Measurements from ENCODE around the gene BTG2.

Gene BTG2

GRCh38 chr1:203318229-203318517 is 12.9 kb downstream of the BTG2 start:
- Histone ChIP-seq H3K36me3 (no peaks in the 10 kb centered on the region), H3K9me3 (no peaks in the 10 kb centered on the region), H3K27me3 (no peaks in the 10 kb centered on the region), H3K4me1 (peaks cover 0 to 52% (median 28%) of the 10 kb centered on the region in 4 donors), H3K4me3 (no peak overlapping the region), H3K27ac (peak overlapping the region in 1 of 2 donors; percentile 68)
- DNase-seq, result no peak
- TF ChIP-seq CTCF (IDR thresholded peaks at IDR 0.05), result no peak
- intact Hi-C loops (cut with DNase I; ENCODE audit: low total_unique reads), result no loop called here

GRCh38 chr1:203320591-203321272 is 15.4 kb downstream of the BTG2 start:
- Histone ChIP-seq H3K27me3 (no peaks in the 10 kb centered on the region), H3K9me3 (no peaks in the 10 kb centered on the region), H3K27ac (no peak overlapping the region), H3K4me3 (no peak overlapping the region), H3K4me1 (peaks cover 0 to 73% (median 38%) of the 10 kb centered on the region in 4 donors), H3K36me3 (no peaks in the 10 kb centered on the region)
- intact Hi-C loops (cut with DNase I; ENCODE audit: low total_unique reads), result no loop called here
- DNase-seq, result peak; percentile 60 to 78
- TF ChIP-seq CTCF (IDR thresholded peaks at IDR 0.05), result no peak

- Histone ChIP-seq H3K4me1 (peaks cover 0 to 69% (median 35%) of the 10 kb centered on the region in 4 donors), H3K4me3 (no peak overlapping the region), H3K9me3 (no peaks in the 10 kb centered on the region), H3K27me3 (no peaks in the 10 kb centered on the region), H3K27ac (peak overlapping the region; percentile 5 to 23), H3K36me3 (no peaks in the 10 kb centered on the region)
- intact Hi-C loops (cut with DNase I; ENCODE audit: low total_unique reads), result no loop called here
- TF ChIP-seq CTCF (IDR thresholded peaks at IDR 0.05), result no peak
- no peak for DNase-seq
Measured at GRCh38 chr1:203321273-203322052, 16.1 kb downstream of the BTG2 start.

- H3K27ac ChIP-seq, result peak overlapping the region; percentile 5 to 23
Measured at GRCh38 chr1:203322500-203323179, 17.3 kb downstream of the BTG2 start.

GRCh38 chr1:203323587-203323986 is 18.3 kb downstream of the BTG2 start:
- no peak for TF ChIP-seq CTCF (IDR thresholded peaks at IDR 0.05)
- H3K4me1 ChIP-seq, result peaks cover 0 to 73% (median 29%) of the 10 kb centered on the region in 4 donors
- no peaks in the 10 kb centered on the region for H3K27me3 ChIP-seq
- H3K4me3 ChIP-seq, result no peak overlapping the region
- peak overlapping the region in 1 of 2 donors; percentile 19 for H3K27ac ChIP-seq
- no peaks in the 10 kb centered on the region for H3K36me3 ChIP-seq
- DNase-seq, result peak in 1 of 2 donors; percentile 22
- intact Hi-C loops (cut with DNase I; ENCODE audit: low total_unique reads), result no loop called here
- H3K9me3 ChIP-seq, result no peaks in the 10 kb centered on the region

More at GRCh38 chr1:203322500-203323179, 17.3 kb downstream of the BTG2 start:
- no peak overlapping the region for H3K4me3 ChIP-seq
- no peaks in the 10 kb centered on the region for H3K9me3 ChIP-seq
- no peak for TF ChIP-seq CTCF (IDR thresholded peaks at IDR 0.05)
- H3K4me1 ChIP-seq, result peaks cover 0 to 67% (median 27%) of the 10 kb centered on the region in 4 donors
- intact Hi-C loops (cut with DNase I; ENCODE audit: low total_unique reads), result no loop called here
- peak; percentile 74 to 81 for DNase-seq
- no peaks in the 10 kb centered on the region for H3K36me3 ChIP-seq
- H3K27me3 ChIP-seq, result no peaks in the 10 kb centered on the region
